Liver (tissue), 3 donors: ENCODE data around the gene MARVELD3.

Source experiments
- GABPA ChIP-seq, 2 donors: IDR thresholded peaks in 1 of 2; conservative IDR thresholded peaks in 1 of 2; 2 replicates each; pipeline ENCODE4 v1.6.1; 2016; ENCODE audit warnings: antibody characterized with exemption in 2 of 2, mild to moderate bottlenecking in 1 of 2, moderate library complexity in 1 of 2
- TF ChIP-seq, protein P1 (sequence below): fragments of 150-350 bp; IDR thresholded peaks from 2 replicates; pipeline ENCODE4 v1.5.1; 2017; ENCODE audit warnings: improper control_type of control experiment, low read depth, low read length; ENCODE audit not compliant: missing input control
- donor health status: healthy.
- donor health status: healthy.

DNA sequence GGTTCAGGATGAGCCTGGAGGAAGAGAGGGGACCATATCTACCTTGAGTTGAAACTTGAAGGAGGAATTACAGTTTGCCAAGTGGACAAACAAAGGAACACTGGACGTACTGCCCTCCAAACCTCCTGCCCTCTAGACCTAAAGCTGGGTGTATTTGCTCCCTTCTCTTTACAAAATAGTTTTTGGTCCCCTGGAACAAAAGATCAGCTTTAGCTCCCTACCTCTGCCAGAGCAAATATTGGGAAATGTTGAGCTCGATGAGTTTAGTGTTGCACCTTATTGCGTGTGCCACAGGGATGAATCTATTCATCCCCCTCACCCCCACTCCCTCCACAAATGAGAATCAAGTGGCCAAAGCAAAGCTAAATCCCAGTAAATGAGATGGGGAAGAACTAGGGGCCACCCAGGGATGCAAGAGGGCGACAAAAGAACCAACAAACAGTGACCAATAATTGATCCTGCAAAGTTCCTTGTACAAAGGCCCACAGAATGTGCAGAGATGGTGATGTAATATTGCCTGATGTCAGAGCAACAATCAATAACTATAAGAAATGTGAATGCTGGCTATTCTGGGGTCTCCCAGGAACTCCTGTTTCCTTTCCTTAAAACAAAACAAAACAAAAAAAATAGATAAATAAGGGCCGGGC is 31.9 kb upstream of the MARVELD3 start:
- TF ChIP-seq, protein P1, sequence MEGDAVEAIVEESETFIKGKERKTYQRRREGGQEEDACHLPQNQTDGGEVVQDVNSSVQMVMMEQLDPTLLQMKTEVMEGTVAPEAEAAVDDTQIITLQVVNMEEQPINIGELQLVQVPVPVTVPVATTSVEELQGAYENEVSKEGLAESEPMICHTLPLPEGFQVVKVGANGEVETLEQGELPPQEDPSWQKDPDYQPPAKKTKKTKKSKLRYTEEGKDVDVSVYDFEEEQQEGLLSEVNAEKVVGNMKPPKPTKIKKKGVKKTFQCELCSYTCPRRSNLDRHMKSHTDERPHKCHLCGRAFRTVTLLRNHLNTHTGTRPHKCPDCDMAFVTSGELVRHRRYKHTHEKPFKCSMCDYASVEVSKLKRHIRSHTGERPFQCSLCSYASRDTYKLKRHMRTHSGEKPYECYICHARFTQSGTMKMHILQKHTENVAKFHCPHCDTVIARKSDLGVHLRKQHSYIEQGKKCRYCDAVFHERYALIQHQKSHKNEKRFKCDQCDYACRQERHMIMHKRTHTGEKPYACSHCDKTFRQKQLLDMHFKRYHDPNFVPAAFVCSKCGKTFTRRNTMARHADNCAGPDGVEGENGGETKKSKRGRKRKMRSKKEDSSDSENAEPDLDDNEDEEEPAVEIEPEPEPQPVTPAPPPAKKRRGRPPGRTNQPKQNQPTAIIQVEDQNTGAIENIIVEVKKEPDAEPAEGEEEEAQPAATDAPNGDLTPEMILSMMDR: no peak
- TF ChIP-seq GABPA (IDR thresholded peaks at IDR 0.05 in 1 of 2, conservative IDR thresholded peaks at IDR 0.05 in 1 of 2): no peak
